Measurements from ENCODE around the gene FAM114A2.
"Not testable (repeated sequence)": the region's sequence is repeated elsewhere in the genome, so short reads cannot be mapped to it uniquely, and the experiment has no call there.

Gene FAM114A2

DNA sequence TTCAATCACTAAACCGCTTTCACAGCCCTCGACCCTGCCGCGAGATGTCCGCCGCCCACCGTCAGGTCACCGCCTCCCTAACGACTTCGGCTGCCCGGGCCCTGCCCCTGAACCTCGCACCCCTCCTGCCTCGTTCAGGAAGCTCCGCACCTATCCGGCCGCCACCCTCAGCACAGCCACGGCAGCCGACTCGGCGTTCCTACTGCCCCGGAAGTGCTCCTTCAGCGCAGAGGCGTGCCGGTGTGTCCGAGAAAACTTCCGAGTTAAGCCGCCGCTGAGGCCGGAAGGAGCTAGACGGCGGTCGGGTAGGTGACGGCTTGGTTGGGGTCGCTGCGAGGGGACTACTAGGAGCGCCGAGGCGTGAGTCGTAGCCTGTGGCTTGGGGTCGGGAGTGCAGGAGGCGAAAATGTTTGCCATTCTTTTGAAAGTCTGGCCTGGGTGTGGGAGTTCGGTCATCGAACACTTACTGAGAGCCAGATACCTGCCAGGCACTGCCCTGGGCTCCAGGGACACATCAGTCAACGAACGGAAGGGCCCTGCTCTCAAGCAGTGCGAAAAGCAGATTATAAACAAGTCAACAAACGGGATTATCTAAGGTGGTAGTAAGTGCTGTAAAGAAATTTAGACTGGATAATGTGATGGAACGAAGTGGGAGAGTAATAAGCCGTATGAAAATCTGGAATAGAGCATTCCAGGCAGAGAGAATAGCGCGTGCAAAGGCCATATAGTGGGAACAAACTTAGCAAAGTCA is at the start of gene FAM114A2, which contains the start of gene MFAP3:
FAM114A2 (minus strand) TSS at position 204 of the 751 bp plus-strand sequence. CDS start 3,957 bp downstream, outside the sequence.
MFAP3 (plus strand) TSS at position 261 of the 751 bp plus-strand sequence. CDS start 10,756 bp downstream, outside the sequence.
- DNase-seq: peak; percentile 2

- no peak for DNase-seq
Observed at GRCh38 chr5:154087260-154087659, 48.5 kb upstream of the FAM114A2 start.

GRCh38 chr5:154086641-154087040 is 47.9 kb upstream of the FAM114A2 start:
- DNase-seq: no peak

DNA sequence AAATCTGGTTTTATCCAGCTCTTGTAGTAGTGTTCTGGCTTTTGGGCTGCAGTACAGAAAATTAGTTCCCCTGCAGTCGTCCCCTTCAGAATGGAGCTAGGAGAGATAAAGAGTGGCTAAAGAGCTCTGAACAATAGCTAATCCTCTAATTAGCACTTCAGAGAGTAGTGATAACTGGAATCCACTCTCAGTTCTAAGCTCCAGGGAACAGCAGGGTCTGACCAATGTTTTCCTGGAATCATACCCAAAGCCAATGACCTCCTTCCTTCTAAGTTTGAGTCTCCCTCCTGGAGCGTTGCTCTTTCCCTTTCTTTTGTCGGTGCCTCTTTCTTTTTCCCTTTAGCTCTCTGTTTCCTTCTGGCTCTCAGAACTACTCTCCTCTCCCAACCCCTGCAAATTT is 47.4 kb upstream of the FAM114A2 start:
- DNase-seq: no peak

DNA sequence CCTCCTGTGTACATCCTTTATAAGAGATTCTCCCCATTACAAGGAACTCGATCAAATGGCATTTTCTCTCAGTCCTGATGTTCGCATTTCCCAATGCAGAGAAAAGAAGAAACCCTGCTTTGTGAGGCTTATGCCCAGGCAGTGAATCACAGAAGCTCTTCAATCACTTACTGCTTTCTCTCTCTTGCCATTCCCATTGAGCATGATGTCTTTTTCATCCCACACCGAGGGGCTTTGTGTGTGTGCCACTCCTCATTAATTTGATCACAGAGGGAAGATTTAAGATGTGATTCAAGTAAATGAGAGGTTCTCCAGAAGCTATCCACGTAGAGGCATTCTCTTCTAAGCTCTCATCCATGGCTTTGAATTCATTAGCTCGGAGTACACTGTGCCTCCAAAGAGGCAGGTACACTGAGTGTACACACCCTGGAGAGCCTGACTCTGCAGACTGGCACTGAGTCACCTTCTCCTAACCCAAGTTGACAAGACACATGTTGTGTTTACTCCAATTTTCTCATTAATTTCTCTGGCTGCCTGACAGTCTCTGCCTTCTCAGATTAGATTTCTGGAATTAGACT is 45.4 kb upstream of the FAM114A2 start:
- no peak for DNase-seq

- no peak for DNase-seq
Observed at GRCh38 chr5:154081246-154081645, 42.5 kb upstream of the FAM114A2 start.

- DNase-seq: no peak
Observed at GRCh38 chr5:154078272-154078671, 39.6 kb upstream of the FAM114A2 start.

DNA sequence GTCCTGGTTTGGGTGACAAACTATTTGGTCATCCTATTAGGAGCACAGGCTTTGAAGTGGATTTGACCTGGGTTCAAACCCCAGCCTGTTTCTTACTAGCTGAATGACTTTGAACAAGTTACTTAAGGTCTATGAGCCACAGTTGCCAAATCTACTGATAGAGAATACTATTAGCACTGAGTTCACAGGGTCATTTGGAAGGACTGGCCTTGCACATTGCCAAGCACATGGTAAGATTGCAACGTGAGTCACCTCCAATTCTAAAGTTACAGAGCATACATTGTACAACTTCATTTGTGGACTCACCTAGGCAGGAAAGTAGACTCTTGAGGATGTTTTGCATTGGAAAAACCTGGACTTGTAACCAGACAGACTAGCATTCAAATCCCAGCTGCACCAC is 39.0 kb upstream of the FAM114A2 start:
- no peak for DNase-seq

DNA sequence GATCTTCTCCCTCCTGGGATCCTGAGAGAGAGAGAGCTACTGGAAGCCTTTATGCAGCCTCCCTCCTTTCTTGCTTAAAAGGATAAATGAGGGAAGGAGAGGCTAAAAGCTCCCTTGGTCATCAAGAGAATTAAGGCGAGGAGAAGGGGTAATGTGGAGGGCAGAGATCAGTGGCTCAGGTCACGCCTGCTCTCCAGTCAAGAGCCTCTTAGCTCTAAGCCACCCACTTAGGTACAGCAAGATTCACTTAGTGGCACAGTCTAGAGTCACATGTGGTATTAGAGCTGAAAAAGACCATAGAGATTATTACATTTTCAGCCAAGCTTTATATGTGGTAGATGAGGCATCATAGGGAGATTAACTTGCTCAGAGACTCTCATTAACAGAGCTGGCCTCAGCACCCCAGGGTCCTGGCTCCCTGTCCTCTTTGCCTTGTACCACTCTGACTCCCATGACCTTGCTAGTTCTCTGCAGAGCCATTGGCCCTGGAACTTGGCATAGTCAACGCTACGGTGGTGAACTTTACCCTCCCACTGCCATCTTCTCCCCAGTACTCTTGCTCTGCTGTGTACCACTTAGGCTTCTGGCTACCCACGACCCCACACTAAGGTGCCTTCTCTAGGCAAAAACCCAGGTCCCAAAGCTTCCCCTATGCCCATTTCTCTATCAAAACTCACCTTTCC is 37.7 kb upstream of the FAM114A2 start:
- no peak for DNase-seq

- peak; percentile 37 for DNase-seq
Observed at GRCh38 chr5:154072414-154073171, 33.9 kb upstream of the FAM114A2 start.

GRCh38 chr5:154071799-154072413 is 33.2 kb upstream of the FAM114A2 start:
- no peak for DNase-seq

- DNase-seq: not testable (repeated sequence)
Observed at GRCh38 chr5:154069854-154070253, 31.1 kb upstream of the FAM114A2 start.

- no peak for DNase-seq
Observed at GRCh38 chr5:154065971-154066370, 27.3 kb upstream of the FAM114A2 start.

- DNase-seq: no peak
Observed at GRCh38 chr5:154063372-154063771, 24.7 kb upstream of the FAM114A2 start.

- no peak for DNase-seq
Observed at GRCh38 chr5:154060606-154061005, 21.9 kb upstream of the FAM114A2 start.

DNA sequence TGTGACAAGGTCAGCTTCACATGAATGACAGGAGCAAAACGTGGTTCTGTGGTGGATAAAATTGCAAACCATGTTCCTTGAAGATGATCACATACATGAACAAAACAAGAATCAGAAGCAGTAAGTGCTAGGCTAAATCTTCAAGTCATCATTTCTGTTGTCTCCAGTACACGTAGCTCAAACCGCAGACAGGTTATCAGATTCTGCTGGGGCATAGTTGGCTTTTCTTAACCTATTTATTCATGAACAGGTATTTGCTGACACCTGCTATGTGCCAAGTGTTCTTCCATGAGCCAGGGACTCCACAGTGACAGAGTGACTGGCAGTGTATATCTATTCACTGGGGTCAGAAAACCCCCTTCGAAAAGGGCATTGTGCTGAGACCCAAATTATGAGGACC is 20.9 kb upstream of the FAM114A2 start:
- DNase-seq: no peak

DNA sequence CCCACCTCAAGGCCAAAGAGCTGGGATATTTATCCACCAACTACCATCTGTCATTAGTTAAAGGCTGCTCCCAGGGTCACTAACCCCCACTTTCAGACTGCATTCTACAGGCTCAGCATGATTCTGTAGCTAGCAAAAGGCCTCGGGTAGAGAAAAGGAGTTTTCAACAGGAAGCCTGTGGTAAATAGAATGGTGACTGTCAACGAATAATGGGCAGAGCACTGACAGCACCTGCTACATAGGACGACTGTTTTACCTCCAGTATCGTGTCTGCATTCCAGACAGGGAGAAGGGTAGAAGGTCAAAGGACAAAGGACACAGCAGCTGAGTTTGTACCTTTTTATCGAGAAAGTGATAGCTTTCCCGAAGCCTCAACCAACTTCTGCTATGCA is 20.3 kb upstream of the FAM114A2 start:
- DNase-seq: no peak

DNA sequence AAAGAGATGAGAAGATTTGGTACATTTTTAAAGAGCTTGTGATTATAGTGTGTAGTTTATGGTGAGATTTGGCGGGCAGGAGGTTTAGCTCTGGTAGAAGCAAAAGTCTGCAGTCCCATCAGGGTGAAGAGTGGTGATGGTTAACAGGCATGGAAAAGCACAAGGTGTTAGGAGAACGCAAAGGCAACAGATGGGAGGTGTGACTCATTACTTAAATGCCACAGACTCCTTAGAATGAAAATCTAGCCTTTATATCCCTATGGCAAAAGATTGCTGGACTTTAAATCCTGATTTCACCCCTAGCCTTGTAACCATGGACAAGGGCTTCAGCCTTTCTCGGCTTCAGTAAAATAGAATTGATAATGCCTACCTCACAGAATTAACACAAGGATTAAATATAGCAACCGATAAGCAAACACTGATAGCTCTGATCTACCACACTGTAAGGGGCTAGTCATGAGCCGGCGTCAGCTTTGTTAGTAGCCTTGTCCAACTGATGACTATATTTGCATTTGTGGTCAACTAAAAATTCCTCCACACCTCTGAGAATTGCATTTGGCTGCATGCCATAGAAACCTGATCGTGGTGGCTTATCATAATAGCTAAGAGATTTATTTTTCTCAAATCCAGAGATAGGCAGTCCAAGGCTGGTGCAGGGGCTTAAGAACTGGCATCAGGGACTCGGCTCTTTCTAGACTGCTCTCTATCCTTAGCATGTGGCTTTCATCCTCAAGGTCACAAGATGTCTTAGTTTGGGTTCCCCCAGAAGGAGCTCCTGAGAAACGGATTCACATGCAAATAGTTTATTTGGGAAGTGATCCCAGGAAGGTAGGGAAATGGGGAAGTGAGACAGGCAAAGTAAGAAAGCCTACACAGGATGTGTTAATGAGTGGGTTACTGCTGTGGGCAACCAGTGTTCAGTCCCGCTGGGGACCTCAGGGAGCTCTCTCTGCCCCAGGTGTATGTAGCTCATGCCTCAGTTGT is 19.6 kb upstream of the FAM114A2 start:
- DNase-seq: no peak

DNA sequence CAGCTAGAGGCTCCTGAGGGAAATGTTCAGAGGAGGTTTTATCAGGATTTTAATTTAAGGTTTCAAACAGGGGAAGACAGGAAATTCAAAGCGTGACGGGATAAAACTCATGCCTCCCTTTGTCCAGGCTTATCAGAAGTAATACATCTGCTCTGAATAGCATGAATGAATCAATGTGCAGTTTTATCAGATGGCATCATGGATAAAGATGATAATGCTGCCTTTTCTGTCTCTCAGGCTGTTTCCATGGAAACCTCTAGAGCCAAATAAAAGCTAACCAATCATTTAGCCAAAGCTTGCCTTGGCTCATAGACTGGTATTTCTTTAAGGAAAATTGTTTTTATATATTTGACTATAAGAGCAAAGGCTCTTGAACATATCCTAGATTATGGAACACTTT is 16.5 kb upstream of the FAM114A2 start:
- DNase-seq: no peak

GRCh38 chr5:154053468-154053867 is 14.8 kb upstream of the FAM114A2 start:
- no peak for DNase-seq

DNA sequence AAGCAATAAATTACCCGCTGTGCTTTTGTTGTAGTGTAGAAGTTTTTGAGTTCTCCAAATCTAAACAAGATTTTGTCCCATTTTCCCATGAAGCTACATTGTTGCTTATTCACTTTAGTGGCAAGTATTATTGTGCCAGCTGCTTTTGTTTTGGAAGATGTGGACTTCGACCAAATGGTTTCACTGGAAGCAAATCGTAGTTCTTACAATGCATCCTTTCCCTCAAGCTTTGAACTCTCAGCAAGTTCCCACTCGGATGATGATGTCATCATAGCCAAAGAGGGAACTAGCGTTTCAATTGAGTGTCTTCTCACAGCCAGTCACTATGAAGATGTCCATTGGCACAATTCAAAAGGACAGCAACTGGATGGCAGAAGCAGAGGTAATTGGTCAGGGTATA is 10.9 kb upstream of the FAM114A2 start:
- no peak for DNase-seq

Data from KG1 (cell line).